ENCODE measurements around the gene SORCS2.

- TF ChIP-seq POLR2A (IDR thresholded peaks at IDR 0.05), result no peak
- TF ChIP-seq, protein P1, sequence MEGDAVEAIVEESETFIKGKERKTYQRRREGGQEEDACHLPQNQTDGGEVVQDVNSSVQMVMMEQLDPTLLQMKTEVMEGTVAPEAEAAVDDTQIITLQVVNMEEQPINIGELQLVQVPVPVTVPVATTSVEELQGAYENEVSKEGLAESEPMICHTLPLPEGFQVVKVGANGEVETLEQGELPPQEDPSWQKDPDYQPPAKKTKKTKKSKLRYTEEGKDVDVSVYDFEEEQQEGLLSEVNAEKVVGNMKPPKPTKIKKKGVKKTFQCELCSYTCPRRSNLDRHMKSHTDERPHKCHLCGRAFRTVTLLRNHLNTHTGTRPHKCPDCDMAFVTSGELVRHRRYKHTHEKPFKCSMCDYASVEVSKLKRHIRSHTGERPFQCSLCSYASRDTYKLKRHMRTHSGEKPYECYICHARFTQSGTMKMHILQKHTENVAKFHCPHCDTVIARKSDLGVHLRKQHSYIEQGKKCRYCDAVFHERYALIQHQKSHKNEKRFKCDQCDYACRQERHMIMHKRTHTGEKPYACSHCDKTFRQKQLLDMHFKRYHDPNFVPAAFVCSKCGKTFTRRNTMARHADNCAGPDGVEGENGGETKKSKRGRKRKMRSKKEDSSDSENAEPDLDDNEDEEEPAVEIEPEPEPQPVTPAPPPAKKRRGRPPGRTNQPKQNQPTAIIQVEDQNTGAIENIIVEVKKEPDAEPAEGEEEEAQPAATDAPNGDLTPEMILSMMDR (IDR thresholded peaks at IDR 0.05), result no peak
These were observed 158.7 kb downstream of the SORCS2 start for GRCh38 chr4:7351014-7351413.
